Activated CD4-positive, alpha-beta memory T cell treated with anti-CD3 and anti-CD28 coated beads, Interleukin-2, amount 10 ng/mL, durations not matched to agents 7 days and 5 days (primary cell): ENCODE results near the gene MTMR3. TPM values are rescaled to one million over a fixed set of nuclear protein-coding genes. Genes with fewer than 3 reads are reported as not detected.

ENCODE experiments used
- CTCF ChIA-PET: fragments of 350-600 bp; sonication (Branson Sonifier 250); formaldehyde crosslinking; loops from one replicate; lab custom pipeline; 2021; ENCODE audit warnings: antibody characterized with exemption, inconsistent platforms; lab: Charles Lee
- POLR2A ChIA-PET: fragments of 350-600 bp; sonication (Branson Sonifier 250); formaldehyde crosslinking; loops from one replicate; lab custom pipeline; 2021; ENCODE audit warnings: antibody characterized with exemption; lab: Charles Lee
- DNase-seq: peaks from one replicate; pipeline ENCODE4 v3.0.0-alpha.2; 2020
- H3K27ac Mint-ChIP-seq: one replicate; pipeline ENCODE4 v1.8.0; 2021; ENCODE audit warnings: mild to moderate bottlenecking, mixed read lengths
- H3K27me3 Mint-ChIP-seq: one replicate; pipeline ENCODE4 v1.8.0; 2021; ENCODE audit warnings: mixed read lengths
- H3K36me3 Mint-ChIP-seq: one replicate; pipeline ENCODE4 v1.8.0; 2021; ENCODE audit warnings: low read depth, mixed read lengths
- H3K4me1 Mint-ChIP-seq: one replicate; pipeline ENCODE4 v1.8.0; 2021; ENCODE audit warnings: mixed read lengths
- H3K4me3 Mint-ChIP-seq: one replicate; pipeline ENCODE4 v1.8.0; 2021; ENCODE audit warnings: mild to moderate bottlenecking, mixed read lengths
- H3K9me3 Mint-ChIP-seq: one replicate; pipeline ENCODE4 v1.8.0; 2021; ENCODE audit warnings: mixed read lengths
- total RNA-seq, 2 experiments: library from RNA; stranded (reverse); gene quantifications; one replicate each; pipeline ENCODE4 v1.2.3, GENCODE V29; 2021

Gene MTMR3
- total RNA-seq, 2 experiments from 2014 or later: 33.1 to 35.3 TPM

DNA sequence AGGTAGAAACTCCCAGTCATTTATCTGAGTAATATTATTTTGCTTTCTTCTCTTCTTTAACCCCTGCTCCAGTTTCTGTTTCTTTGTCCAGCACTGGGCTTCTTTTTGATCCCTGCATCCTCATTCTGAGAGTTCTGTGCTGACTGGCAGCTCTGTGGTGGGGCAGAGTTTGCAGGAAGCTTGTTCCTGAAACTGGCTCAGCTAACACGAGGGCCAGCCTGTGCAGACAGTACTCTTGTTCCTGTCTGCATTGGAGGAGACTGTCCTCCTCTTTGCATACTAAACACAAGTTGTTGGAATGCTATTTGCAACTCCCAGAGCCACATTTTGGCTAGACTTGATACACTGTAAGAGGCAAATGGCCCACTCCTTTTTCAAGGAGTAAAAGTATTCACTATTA lies 104.2 kb downstream of the MTMR3 start:
- no peak overlapping the region for H3K27ac Mint-ChIP-seq
- POLR2A ChIA-PET: no interaction called here
- H3K36me3 Mint-ChIP-seq: peaks cover 16% of the 10 kb centered on the region
- DNase-seq: no peak
- no peaks in the 10 kb centered on the region for H3K27me3 Mint-ChIP-seq
- CTCF ChIA-PET: no interaction called here
- no peak overlapping the region for H3K4me3 Mint-ChIP-seq
- H3K4me1 Mint-ChIP-seq: peaks cover 8% of the 10 kb centered on the region
- no peaks in the 10 kb centered on the region for H3K9me3 Mint-ChIP-seq

GRCh38 chr22:29988719-29989118 lies 105.7 kb downstream of the MTMR3 start:
- POLR2A ChIA-PET: no interaction called here
- CTCF ChIA-PET: interaction anchor here (1.4 kb wide), 1 partner anchor 10 kb away, joined by 3 read pairs; no protein-coding TSS in a partner anchor
- no peak for DNase-seq
- Mint-ChIP-seq H3K4me1 (peaks cover 8% of the 10 kb centered on the region), H3K27me3 (no peaks in the 10 kb centered on the region), H3K4me3 (no peak overlapping the region), H3K36me3 (peaks cover 16% of the 10 kb centered on the region), H3K27ac (no peak overlapping the region), H3K9me3 (no peaks in the 10 kb centered on the region)

GRCh38 chr22:29989446-29989845 lies 106.5 kb downstream of the MTMR3 start:
- H3K27ac Mint-ChIP-seq: no peak overlapping the region
- ChIA-PET CTCF (interaction anchor here (1.4 kb wide), 1 partner anchor 11 kb away, joined by 3 read pairs; no protein-coding TSS in a partner anchor), POLR2A (no interaction called here)
- no peaks in the 10 kb centered on the region for H3K27me3 Mint-ChIP-seq
- peaks cover 13% of the 10 kb centered on the region for H3K36me3 Mint-ChIP-seq
- no peak overlapping the region for H3K4me3 Mint-ChIP-seq
- H3K4me1 Mint-ChIP-seq: peaks cover 13% of the 10 kb centered on the region
- DNase-seq: no peak
- no peaks in the 10 kb centered on the region for H3K9me3 Mint-ChIP-seq

GRCh38 chr22:29992341-29993275 lies 109.6 kb downstream of the MTMR3 start:
- ChIA-PET CTCF (interaction anchor here (1.9 kb wide), 1 partner anchor 12 kb away, joined by 6 read pairs; no protein-coding TSS in a partner anchor), POLR2A (no interaction called here)
- H3K4me3 Mint-ChIP-seq: no peak overlapping the region
- H3K4me1 Mint-ChIP-seq: peaks cover 10% of the 10 kb centered on the region
- H3K9me3 Mint-ChIP-seq: no peaks in the 10 kb centered on the region
- H3K27me3 Mint-ChIP-seq: no peaks in the 10 kb centered on the region
- H3K27ac Mint-ChIP-seq: no peak overlapping the region
- DNase-seq: no peak
- peaks cover 12% of the 10 kb centered on the region for H3K36me3 Mint-ChIP-seq

- H3K27ac Mint-ChIP-seq: no peak overlapping the region
- no peaks in the 10 kb centered on the region for H3K9me3 Mint-ChIP-seq
- H3K4me1 Mint-ChIP-seq: peaks cover 9% of the 10 kb centered on the region
- H3K36me3 Mint-ChIP-seq: peaks cover 16% of the 10 kb centered on the region
- no peak overlapping the region for H3K4me3 Mint-ChIP-seq
- POLR2A ChIA-PET: no interaction called here
- DNase-seq: no peak
- CTCF ChIA-PET: interaction anchor here (0.6 to 3.3 kb wide), 2 partner anchors 11 to 31 kb away, joined by 3 to 23 read pairs; no protein-coding TSS in a partner anchor
- no peaks in the 10 kb centered on the region for H3K27me3 Mint-ChIP-seq
Observed at GRCh38 chr22:29994027-29994715, 111.2 kb downstream of the MTMR3 start.

DNA sequence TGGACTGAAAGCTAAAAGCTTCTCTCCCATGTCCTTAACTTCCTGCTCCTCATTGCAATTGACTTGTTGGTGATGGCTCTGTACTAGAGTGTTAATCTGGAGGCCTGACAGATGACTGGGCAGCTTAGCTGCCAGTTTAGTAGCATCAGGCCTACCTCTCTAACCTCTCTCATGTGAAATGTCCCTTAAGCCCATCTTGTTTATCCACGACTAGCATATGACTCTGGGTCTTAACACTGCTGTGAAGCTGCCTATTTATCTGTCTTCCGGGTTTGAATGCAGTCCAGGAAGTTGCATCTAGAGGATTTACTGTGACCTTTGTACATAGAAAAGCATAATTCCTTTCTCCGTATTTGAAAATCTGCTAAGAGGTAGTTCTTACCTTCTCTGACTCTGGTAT lies 112.0 kb downstream of the MTMR3 start:
- Mint-ChIP-seq H3K27ac (no peak overlapping the region), H3K36me3 (peaks cover 17% of the 10 kb centered on the region), H3K4me1 (peaks cover 9% of the 10 kb centered on the region), H3K27me3 (no peaks in the 10 kb centered on the region), H3K9me3 (no peaks in the 10 kb centered on the region), H3K4me3 (no peak overlapping the region)
- ChIA-PET CTCF (interaction anchor here (0.6 to 3.3 kb wide), 3 partner anchors 10 to 295 kb away, joined by 3 to 23 read pairs (median 6); no protein-coding TSS in a partner anchor), POLR2A (no interaction called here)
- DNase-seq: no peak

GRCh38 chr22:29997107-29997506 lies 114.1 kb downstream of the MTMR3 start:
- POLR2A ChIA-PET: no interaction called here
- Mint-ChIP-seq H3K9me3 (no peaks in the 10 kb centered on the region), H3K4me1 (peaks cover 9% of the 10 kb centered on the region), H3K27ac (no peak overlapping the region), H3K27me3 (no peaks in the 10 kb centered on the region), H3K36me3 (peaks cover 10% of the 10 kb centered on the region), H3K4me3 (no peak overlapping the region)
- CTCF ChIA-PET: interaction anchor here (1.8 to 3.3 kb wide), 3 partner anchors 8 to 361 kb away, joined by 3 to 23 read pairs (median 6); no protein-coding TSS in a partner anchor
- DNase-seq: no peak

GRCh38 chr22:29997516-29997915 lies 114.5 kb downstream of the MTMR3 start:
- H3K4me3 Mint-ChIP-seq: no peak overlapping the region
- POLR2A ChIA-PET: no interaction called here
- CTCF ChIA-PET: interaction anchor here (1.3 to 3.3 kb wide), 4 partner anchors 7 to 362 kb away, joined by 3 to 23 read pairs (median 5); no protein-coding TSS in a partner anchor
- no peak for DNase-seq
- H3K27ac Mint-ChIP-seq: no peak overlapping the region
- no peaks in the 10 kb centered on the region for H3K27me3 Mint-ChIP-seq
- no peaks in the 10 kb centered on the region for H3K9me3 Mint-ChIP-seq
- H3K4me1 Mint-ChIP-seq: peaks cover 9% of the 10 kb centered on the region
- peaks cover 10% of the 10 kb centered on the region for H3K36me3 Mint-ChIP-seq

- Mint-ChIP-seq H3K9me3 (no peaks in the 10 kb centered on the region), H3K27me3 (no peaks in the 10 kb centered on the region), H3K4me3 (no peak overlapping the region), H3K4me1 (peaks cover 9% of the 10 kb centered on the region), H3K27ac (no peak overlapping the region), H3K36me3 (peaks cover 10% of the 10 kb centered on the region)
- no peak for DNase-seq
- POLR2A ChIA-PET: no interaction called here
- CTCF ChIA-PET: interaction anchor here (0.7 to 1.3 kb wide), 2 partner anchors 14 to 90 kb away, joined by 3 to 4 read pairs; no protein-coding TSS in a partner anchor
Observed at GRCh38 chr22:29998627-29999384, 115.8 kb downstream of the MTMR3 start.

GRCh38 chr22:30000566-30000965 lies 117.6 kb downstream of the MTMR3 start:
- no peaks in the 10 kb centered on the region for H3K9me3 Mint-ChIP-seq
- no peak overlapping the region for H3K27ac Mint-ChIP-seq
- CTCF ChIA-PET: interaction anchor here (1.0 to 1.7 kb wide), 3 partner anchors 11 to 375 kb away, joined by 3 to 5 read pairs (median 4); no protein-coding TSS in a partner anchor
- POLR2A ChIA-PET: no interaction called here
- DNase-seq: no peak
- H3K4me1 Mint-ChIP-seq: no peaks in the 10 kb centered on the region
- H3K27me3 Mint-ChIP-seq: no peaks in the 10 kb centered on the region
- peaks cover 11% of the 10 kb centered on the region for H3K36me3 Mint-ChIP-seq
- no peak overlapping the region for H3K4me3 Mint-ChIP-seq

- CTCF ChIA-PET: interaction anchor here (0.5 to 1.7 kb wide), 3 partner anchors 13 to 500 kb away, joined by 3 to 5 read pairs (median 3); no protein-coding TSS in a partner anchor
Observed at GRCh38 chr22:30001459-30001858, 118.5 kb downstream of the MTMR3 start.

DNA sequence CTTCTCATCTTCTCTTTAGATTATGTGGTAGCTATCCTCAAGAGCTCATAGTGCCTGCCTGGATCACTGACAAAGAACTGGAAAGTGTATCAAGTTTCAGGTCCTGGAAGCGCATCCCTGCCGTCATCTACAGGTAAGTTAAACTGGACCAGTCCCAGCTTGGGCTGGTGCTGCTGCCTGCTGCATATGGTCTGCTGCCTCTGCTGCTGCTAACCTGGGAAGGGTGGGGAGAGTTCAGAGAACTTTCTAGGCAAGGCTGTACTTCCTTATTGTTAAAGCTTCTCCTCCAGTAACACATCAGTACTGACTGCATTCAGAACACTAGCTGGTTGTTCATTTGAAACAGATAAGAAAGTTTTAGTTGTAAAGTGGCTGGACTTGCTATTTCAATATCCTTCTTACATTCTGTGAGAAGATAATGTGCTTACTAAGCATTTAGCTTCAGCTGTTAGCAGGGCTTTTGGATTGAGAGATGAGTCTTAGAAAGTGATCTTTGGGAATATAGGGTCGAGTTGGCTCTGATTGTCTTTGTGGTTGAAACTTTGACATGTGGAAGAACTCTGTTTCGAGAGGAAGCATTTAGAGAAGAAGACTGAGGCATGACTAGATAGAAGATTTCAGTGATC lies 120.0 kb downstream of the MTMR3 start:
- CTCF ChIA-PET: interaction anchor here (0.6 to 5.0 kb wide), 6 partner anchors 16 to 366 kb away, joined by 3 to 17 read pairs (median 4); no protein-coding TSS in a partner anchor
- POLR2A ChIA-PET: no interaction called here
- DNase-seq: no peak
- H3K4me3 Mint-ChIP-seq: no peak overlapping the region
- H3K27ac Mint-ChIP-seq: no peak overlapping the region
- no peaks in the 10 kb centered on the region for H3K4me1 Mint-ChIP-seq
- no peaks in the 10 kb centered on the region for H3K9me3 Mint-ChIP-seq
- H3K36me3 Mint-ChIP-seq: peaks cover 11% of the 10 kb centered on the region
- no peaks in the 10 kb centered on the region for H3K27me3 Mint-ChIP-seq

More at GRCh38 chr22:30001459-30001858, 118.5 kb downstream of the MTMR3 start:
- no peaks in the 10 kb centered on the region for H3K27me3 Mint-ChIP-seq
- H3K27ac Mint-ChIP-seq: no peak overlapping the region
- POLR2A ChIA-PET: no interaction called here
- H3K9me3 Mint-ChIP-seq: no peaks in the 10 kb centered on the region
- no peaks in the 10 kb centered on the region for H3K4me1 Mint-ChIP-seq
- peaks cover 11% of the 10 kb centered on the region for H3K36me3 Mint-ChIP-seq
- DNase-seq: no peak
- no peak overlapping the region for H3K4me3 Mint-ChIP-seq
